HG02623 (cell line): ENCODE data around the gene C1QC.
"Not testable (repeated sequence)": the region's sequence is repeated elsewhere in the genome, so short reads cannot be mapped to it uniquely, and the experiment has no call there.

Source experiments
- ATAC-seq: cut with Tn5 transposase; IDR thresholded peaks from one replicate; pipeline ENCODE4 v1.9.1; 2021; ENCODE audit warnings: moderate library complexity; ENCODE audit not compliant: unreplicated experiment

The C1QC gene

GRCh38 chr1:22645931-22646330 is 2.5 kb downstream of the C1QC start:
- ATAC-seq, result no peak

- no peak for ATAC-seq
Measured at GRCh38 chr1:22646384-22646783, 3.0 kb downstream of the C1QC start.

GRCh38 chr1:22650089-22650693 is 6.8 kb downstream of the C1QC start:
- ATAC-seq, result no peak

- ATAC-seq, result no peak
Measured at GRCh38 chr1:22651941-22652856, 8.8 kb downstream of the C1QC start.

- ATAC-seq, result no peak
Measured at GRCh38 chr1:22652881-22653316, 9.5 kb downstream of the C1QC start, which contains the start of gene C1QB. Gene C1QB, plus strand, starts transcription at chr1:22653236. Its CDS starts 6,227 bp downstream, at chr1:22659463.

GRCh38 chr1:22654692-22655091 is 11.3 kb downstream of the C1QC start:
- no peak for ATAC-seq

GRCh38 chr1:22658385-22659163 is 15.1 kb downstream of the C1QC start:
- ATAC-seq, result no peak

- ATAC-seq, result no peak
Measured at GRCh38 chr1:22660716-22661241, 17.3 kb downstream of the C1QC start.

GRCh38 chr1:22661880-22662279 is 18.4 kb downstream of the C1QC start:
- no peak for ATAC-seq

- ATAC-seq, result no peak
Measured at GRCh38 chr1:22662318-22662717, 18.9 kb downstream of the C1QC start.

GRCh38 chr1:22662986-22663408 is 19.6 kb downstream of the C1QC start:
- no peak for ATAC-seq

GRCh38 chr1:22665752-22666151 is 22.3 kb downstream of the C1QC start:
- ATAC-seq, result no peak

GRCh38 chr1:22666412-22666811 is 23.0 kb downstream of the C1QC start:
- ATAC-seq, result no peak

- not testable (repeated sequence) for ATAC-seq
Measured at GRCh38 chr1:22668840-22669239, 25.4 kb downstream of the C1QC start.

- ATAC-seq, result no peak
Measured at GRCh38 chr1:22670352-22670975, 27.0 kb downstream of the C1QC start.

- no peak for ATAC-seq
Measured at GRCh38 chr1:22671999-22672398, 28.6 kb downstream of the C1QC start.

GRCh38 chr1:22673486-22674409 is 30.3 kb downstream of the C1QC start:
- no peak for ATAC-seq

- ATAC-seq, result no peak
Measured at GRCh38 chr1:22674410-22674749, 30.9 kb downstream of the C1QC start.

- ATAC-seq, result not testable (repeated sequence)
Measured at GRCh38 chr1:22676151-22676550, 32.7 kb downstream of the C1QC start.
